GM23338 (cell line): Measurements from ENCODE around the gene SLC2A9. TPM values are rescaled to one million over a fixed set of nuclear protein-coding genes. Genes with fewer than 3 reads are reported as not detected.

Source experiments
- ATAC-seq: fragments of 200-7000 bp; cut with Tn5 transposase; 3 replicates; pipeline ENCODE4 v1.9.1; 2020
- DNase-seq: peaks from one replicate; pipeline ENCODE4 v3.0.0-alpha.2; 2015; ENCODE audit warnings: low spot score
- H2AFZ ChIP-seq: fragments of 200-600 bp; sonication (generic); 2 replicates; pipeline ENCODE4 v1.8.0; 2016; ENCODE audit warnings: antibody characterized with exemption, mild to moderate bottlenecking, moderate library complexity
- H3F3A ChIP-seq: fragments of 200-600 bp; sonication (generic); replicated peaks from 2 replicates; pipeline ENCODE4 v1.8.0; 2017; ENCODE audit warnings: antibody characterized with exemption, mixed run types, low read depth
- H3K27ac ChIP-seq: fragments of 200-600 bp; sonication (generic); 2 replicates; pipeline ENCODE4 v1.6.1; 2016; ENCODE audit warnings: low read depth
- H3K27me3 ChIP-seq: fragments of 200-600 bp; sonication (generic); 2 replicates; pipeline ENCODE4 v1.8.0; 2016; ENCODE audit warnings: mild to moderate bottlenecking, mixed run types, moderate library complexity; ENCODE audit not compliant: insufficient read depth
- H3K36me3 ChIP-seq: fragments of 200-600 bp; sonication (generic); 2 replicates; pipeline ENCODE4 v1.8.0; 2016; ENCODE audit warnings: mild to moderate bottlenecking; ENCODE audit not compliant: insufficient read depth
- H3K4me1 ChIP-seq: fragments of 200-600 bp; sonication (generic); 2 replicates; pipeline ENCODE4 v1.8.0; 2016; ENCODE audit warnings: mild to moderate bottlenecking, moderate library complexity; ENCODE audit not compliant: insufficient read depth
- H3K4me2 ChIP-seq: fragments of 200-600 bp; sonication (generic); 2 replicates; pipeline ENCODE4 v1.7.1; 2017; ENCODE audit warnings: mixed run types
- H3K4me3 ChIP-seq: fragments of 200-600 bp; sonication (generic); 2 replicates; pipeline ENCODE4 v1.6.1; 2016; ENCODE audit warnings: mixed run types
- H3K79me2 ChIP-seq: fragments of 200-600 bp; sonication (generic); replicated peaks from 2 replicates; pipeline ENCODE4 v1.8.0; 2017; ENCODE audit warnings: mild to moderate bottlenecking; ENCODE audit not compliant: insufficient read depth
- H3K9me2 ChIP-seq: fragments of 200-600 bp; sonication (generic); 2 replicates; pipeline ENCODE4 v1.8.0; 2017; ENCODE audit not compliant: insufficient read depth
- H4K20me1 ChIP-seq: fragments of 200-600 bp; sonication (generic); replicated peaks from 2 replicates; pipeline ENCODE4 v1.8.0; 2017; ENCODE audit warnings: mild to moderate bottlenecking; ENCODE audit not compliant: insufficient read depth
- H3K27ac Mint-ChIP-seq: 2 replicates; pipeline ENCODE4 v1.8.0; 2020; ENCODE audit warnings: inconsistent platforms, mild to moderate bottlenecking, moderate library complexity, mixed read lengths
- H3K27me3 Mint-ChIP-seq: 3 replicates; pipeline ENCODE4 v1.8.0; 2022; ENCODE audit warnings: low read depth, mild to moderate bottlenecking, moderate library complexity, mixed read lengths, inconsistent platforms; ENCODE audit not compliant: insufficient read depth, poor library complexity
- H3K36me3 Mint-ChIP-seq: 3 replicates; pipeline ENCODE4 v1.8.0; 2021; ENCODE audit warnings: low read depth, mild to moderate bottlenecking, inconsistent platforms, moderate library complexity, mixed read lengths
- H3K4me1 Mint-ChIP-seq: 3 replicates; pipeline ENCODE4 v1.8.0; 2020; ENCODE audit warnings: mild to moderate bottlenecking, inconsistent platforms, mixed read lengths
- H3K4me3 Mint-ChIP-seq: 3 replicates; pipeline ENCODE4 v1.8.0; 2021; ENCODE audit warnings: moderate library complexity, mild to moderate bottlenecking, inconsistent platforms, mixed read lengths
- H3K9me3 Mint-ChIP-seq: 3 replicates; pipeline ENCODE4 v1.8.0; 2020; ENCODE audit warnings: moderate library complexity, mild to moderate bottlenecking, inconsistent platforms, mixed read lengths
- CREB1 ChIP-seq: fragments of 250-450 bp; sonication (Bioruptor Pico); IDR thresholded peaks from 2 replicates; pipeline ENCODE4 v1.5.0; 2020; ENCODE audit warnings: low read depth, mild to moderate bottlenecking, moderate library complexity
- CTCF ChIP-seq, 2 experiments: fragments of 200-600 bp in 1 of 2; sonication (generic) in 1 of 2; conservative IDR thresholded peaks; 2 replicates each; pipeline versions ENCODE4 v1.5.1 to v1.6.1; 2016 to 2017; ENCODE audit warnings: antibody characterized with exemption in 2 of 2, low read depth in 2 of 2, mild to moderate bottlenecking in 2 of 2, moderate library complexity in 1 of 2
- ETS1 ChIP-seq: IDR thresholded peaks from 2 replicates; pipeline ENCODE4 v1.6.1; 2016; ENCODE audit warnings: antibody characterized with exemption
- EZH2 ChIP-seq: fragments of 200-600 bp; sonication (generic); IDR thresholded peaks from one replicate; pipeline ENCODE4 v1.8.0; 2017; ENCODE audit warnings: antibody characterized with exemption, mild to moderate bottlenecking, low read depth; ENCODE audit not compliant: unreplicated experiment
- EZH2phosphoT487 ChIP-seq: fragments of 200-600 bp; sonication (generic); IDR thresholded peaks from one replicate; pipeline ENCODE4 v1.8.1; 2018; ENCODE audit warnings: antibody characterized with exemption; ENCODE audit not compliant: unreplicated experiment
- JUNB ChIP-seq: IDR thresholded peaks from one replicate; pipeline ENCODE4 v1.6.1; 2016; ENCODE audit warnings: antibody characterized with exemption; ENCODE audit not compliant: unreplicated experiment
- NANOG ChIP-seq: IDR thresholded peaks from 2 replicates; pipeline ENCODE4 v1.6.1; 2016; ENCODE audit warnings: antibody characterized with exemption, borderline replicate concordance
- POLR2AphosphoS5 ChIP-seq: IDR thresholded peaks from 2 replicates; pipeline ENCODE4 v1.6.1; 2016; ENCODE audit warnings: antibody characterized with exemption, low read depth
- STAT1 ChIP-seq: IDR thresholded peaks from one replicate; pipeline ENCODE4 v1.6.1; 2016; ENCODE audit warnings: antibody characterized with exemption; ENCODE audit not compliant: unreplicated experiment
- ZNF114 ChIP-seq: fragments of 250-450 bp; sonication (Bioruptor Pico); IDR thresholded peaks from 2 replicates; pipeline ENCODE4 v1.5.0; 2020; ENCODE audit warnings: mild to moderate bottlenecking, moderate library complexity
- ZNF331 ChIP-seq: fragments of 250-450 bp; sonication (Bioruptor Pico); IDR thresholded peaks from 2 replicates; pipeline ENCODE4 v1.5.0; 2020; ENCODE audit warnings: low read depth, mild to moderate bottlenecking, moderate library complexity
- polyA plus RNA-seq: library from polyadenylated mRNA; unstranded; fragments of >200 nt; fragmentation: Nextera tagmentation; extraction: Ambion mirVana; gene quantifications from 2 replicates; pipeline ENCODE4 v1.2.1, GENCODE V29; 2016
- total RNA-seq: library from RNA; depleted of rRNA; stranded (reverse); fragments of >200 nt; shearing (Covaris generic); gene quantifications from 2 replicates; pipeline ENCODE4 v1.2.3, GENCODE V29; 2014
- TF ChIP-seq, protein P1 (sequence below): fragments of 250-450 bp; sonication (Bioruptor Pico); IDR thresholded peaks from 2 replicates; pipeline ENCODE4 v1.5.0; 2020; ENCODE audit warnings: mild to moderate bottlenecking, moderate library complexity
- TF ChIP-seq, protein P2 (sequence below): IDR thresholded peaks from one replicate; pipeline ENCODE4 v1.6.1; 2018; ENCODE audit warnings: antibody characterized with exemption; ENCODE audit not compliant: unreplicated experiment

The SLC2A9 gene
- total and polyA plus RNA-seq, 2 experiments from 2014 or later: 0.21 to 0.40 TPM

- no peak for TF ChIP-seq ZNF114
- no peak for TF ChIP-seq CTCF (conservative IDR thresholded peaks at IDR 0.05; ENCODE audit: low read depth in 2 of 2)
- no peak for TF ChIP-seq EZH2
- no peak for TF ChIP-seq CREB1 (CRISPR knock-in tag)
- no peak for TF ChIP-seq JUNB
- TF ChIP-seq ZNF331 (CRISPR knock-in tag): no peak
- TF ChIP-seq, protein P1, sequence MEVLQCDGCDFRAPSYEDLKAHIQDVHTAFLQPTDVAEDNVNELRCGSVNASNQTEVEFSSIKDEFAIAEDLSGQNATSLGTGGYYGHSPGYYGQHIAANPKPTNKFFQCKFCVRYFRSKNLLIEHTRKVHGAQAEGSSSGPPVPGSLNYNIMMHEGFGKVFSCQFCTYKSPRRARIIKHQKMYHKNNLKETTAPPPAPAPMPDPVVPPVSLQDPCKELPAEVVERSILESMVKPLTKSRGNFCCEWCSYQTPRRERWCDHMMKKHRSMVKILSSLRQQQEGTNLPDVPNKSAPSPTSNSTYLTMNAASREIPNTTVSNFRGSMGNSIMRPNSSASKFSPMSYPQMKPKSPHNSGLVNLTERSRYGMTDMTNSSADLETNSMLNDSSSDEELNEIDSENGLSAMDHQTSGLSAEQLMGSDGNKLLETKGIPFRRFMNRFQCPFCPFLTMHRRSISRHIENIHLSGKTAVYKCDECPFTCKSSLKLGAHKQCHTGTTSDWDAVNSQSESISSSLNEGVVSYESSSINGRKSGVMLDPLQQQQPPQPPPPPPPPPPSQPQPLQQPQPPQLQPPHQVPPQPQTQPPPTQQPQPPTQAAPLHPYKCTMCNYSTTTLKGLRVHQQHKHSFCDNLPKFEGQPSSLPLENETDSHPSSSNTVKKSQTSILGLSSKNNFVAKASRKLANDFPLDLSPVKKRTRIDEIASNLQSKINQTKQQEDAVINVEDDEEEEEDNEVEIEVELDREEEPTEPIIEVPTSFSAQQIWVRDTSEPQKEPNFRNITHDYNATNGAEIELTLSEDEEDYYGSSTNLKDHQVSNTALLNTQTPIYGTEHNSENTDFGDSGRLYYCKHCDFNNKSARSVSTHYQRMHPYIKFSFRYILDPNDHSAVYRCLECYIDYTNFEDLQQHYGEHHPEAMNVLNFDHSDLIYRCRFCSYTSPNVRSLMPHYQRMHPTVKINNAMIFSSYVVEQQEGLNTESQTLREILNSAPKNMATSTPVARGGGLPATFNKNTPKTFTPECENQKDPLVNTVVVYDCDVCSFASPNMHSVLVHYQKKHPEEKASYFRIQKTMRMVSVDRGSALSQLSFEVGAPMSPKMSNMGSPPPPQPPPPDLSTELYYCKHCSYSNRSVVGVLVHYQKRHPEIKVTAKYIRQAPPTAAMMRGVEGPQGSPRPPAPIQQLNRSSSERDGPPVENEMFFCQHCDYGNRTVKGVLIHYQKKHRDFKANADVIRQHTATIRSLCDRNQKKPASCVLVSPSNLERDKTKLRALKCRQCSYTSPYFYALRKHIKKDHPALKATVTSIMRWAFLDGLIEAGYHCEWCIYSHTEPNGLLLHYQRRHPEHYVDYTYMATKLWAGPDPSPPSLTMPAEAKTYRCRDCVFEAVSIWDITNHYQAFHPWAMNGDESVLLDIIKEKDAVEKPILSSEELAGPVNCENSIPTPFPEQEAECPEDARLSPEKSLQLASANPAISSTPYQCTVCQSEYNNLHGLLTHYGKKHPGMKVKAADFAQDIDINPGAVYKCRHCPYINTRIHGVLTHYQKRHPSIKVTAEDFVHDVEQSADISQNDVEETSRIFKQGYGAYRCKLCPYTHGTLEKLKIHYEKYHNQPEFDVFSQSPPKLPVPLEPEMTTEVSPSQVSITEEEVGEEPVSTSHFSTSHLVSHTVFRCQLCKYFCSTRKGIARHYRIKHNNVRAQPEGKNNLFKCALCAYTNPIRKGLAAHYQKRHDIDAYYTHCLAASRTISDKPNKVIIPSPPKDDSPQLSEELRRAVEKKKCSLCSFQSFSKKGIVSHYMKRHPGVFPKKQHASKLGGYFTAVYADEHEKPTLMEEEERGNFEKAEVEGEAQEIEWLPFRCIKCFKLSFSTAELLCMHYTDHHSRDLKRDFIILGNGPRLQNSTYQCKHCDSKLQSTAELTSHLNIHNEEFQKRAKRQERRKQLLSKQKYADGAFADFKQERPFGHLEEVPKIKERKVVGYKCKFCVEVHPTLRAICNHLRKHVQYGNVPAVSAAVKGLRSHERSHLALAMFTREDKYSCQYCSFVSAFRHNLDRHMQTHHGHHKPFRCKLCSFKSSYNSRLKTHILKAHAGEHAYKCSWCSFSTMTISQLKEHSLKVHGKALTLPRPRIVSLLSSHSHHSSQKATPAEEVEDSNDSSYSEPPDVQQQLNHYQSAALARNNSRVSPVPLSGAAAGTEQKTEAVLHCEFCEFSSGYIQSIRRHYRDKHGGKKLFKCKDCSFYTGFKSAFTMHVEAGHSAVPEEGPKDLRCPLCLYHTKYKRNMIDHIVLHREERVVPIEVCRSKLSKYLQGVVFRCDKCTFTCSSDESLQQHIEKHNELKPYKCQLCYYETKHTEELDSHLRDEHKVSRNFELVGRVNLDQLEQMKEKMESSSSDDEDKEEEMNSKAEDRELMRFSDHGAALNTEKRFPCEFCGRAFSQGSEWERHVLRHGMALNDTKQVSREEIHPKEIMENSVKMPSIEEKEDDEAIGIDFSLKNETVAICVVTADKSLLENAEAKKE (CRISPR knock-in tag): no peak
- no peak for TF ChIP-seq STAT1
- TF ChIP-seq, protein P2, sequence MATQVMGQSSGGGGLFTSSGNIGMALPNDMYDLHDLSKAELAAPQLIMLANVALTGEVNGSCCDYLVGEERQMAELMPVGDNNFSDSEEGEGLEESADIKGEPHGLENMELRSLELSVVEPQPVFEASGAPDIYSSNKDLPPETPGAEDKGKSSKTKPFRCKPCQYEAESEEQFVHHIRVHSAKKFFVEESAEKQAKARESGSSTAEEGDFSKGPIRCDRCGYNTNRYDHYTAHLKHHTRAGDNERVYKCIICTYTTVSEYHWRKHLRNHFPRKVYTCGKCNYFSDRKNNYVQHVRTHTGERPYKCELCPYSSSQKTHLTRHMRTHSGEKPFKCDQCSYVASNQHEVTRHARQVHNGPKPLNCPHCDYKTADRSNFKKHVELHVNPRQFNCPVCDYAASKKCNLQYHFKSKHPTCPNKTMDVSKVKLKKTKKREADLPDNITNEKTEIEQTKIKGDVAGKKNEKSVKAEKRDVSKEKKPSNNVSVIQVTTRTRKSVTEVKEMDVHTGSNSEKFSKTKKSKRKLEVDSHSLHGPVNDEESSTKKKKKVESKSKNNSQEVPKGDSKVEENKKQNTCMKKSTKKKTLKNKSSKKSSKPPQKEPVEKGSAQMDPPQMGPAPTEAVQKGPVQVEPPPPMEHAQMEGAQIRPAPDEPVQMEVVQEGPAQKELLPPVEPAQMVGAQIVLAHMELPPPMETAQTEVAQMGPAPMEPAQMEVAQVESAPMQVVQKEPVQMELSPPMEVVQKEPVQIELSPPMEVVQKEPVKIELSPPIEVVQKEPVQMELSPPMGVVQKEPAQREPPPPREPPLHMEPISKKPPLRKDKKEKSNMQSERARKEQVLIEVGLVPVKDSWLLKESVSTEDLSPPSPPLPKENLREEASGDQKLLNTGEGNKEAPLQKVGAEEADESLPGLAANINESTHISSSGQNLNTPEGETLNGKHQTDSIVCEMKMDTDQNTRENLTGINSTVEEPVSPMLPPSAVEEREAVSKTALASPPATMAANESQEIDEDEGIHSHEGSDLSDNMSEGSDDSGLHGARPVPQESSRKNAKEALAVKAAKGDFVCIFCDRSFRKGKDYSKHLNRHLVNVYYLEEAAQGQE: no peak
- no peak for TF ChIP-seq NANOG
- TF ChIP-seq ETS1: no peak
- TF ChIP-seq POLR2AphosphoS5: no peak
- TF ChIP-seq EZH2phosphoT487: no peak
- Histone ChIP-seq H3K4me3 (no peak overlapping the region), H3K36me3 (no peaks in the 10 kb centered on the region), H3K27me3 (peaks cover 9% of the 10 kb centered on the region; the same call in 1 of the 2 replicates), H2AFZ (no peak overlapping the region), H4K20me1 (no peaks in the 10 kb centered on the region), H3K27ac (no peak overlapping the region), H3F3A (no peaks in the 10 kb centered on the region), H3K79me2 (no peaks in the 10 kb centered on the region), H3K4me2 (no peak overlapping the region), H3K9me2 (peaks cover 5% of the 10 kb centered on the region; the same call in 1 of the 2 replicates), H3K4me1 (peaks cover 4% of the 10 kb centered on the region)
- H3K9me3 Mint-ChIP-seq: peaks cover 12% of the 10 kb centered on the region
- no peak overlapping the region for H3K27ac Mint-ChIP-seq
- peaks cover 4% of the 10 kb centered on the region for H3K4me1 Mint-ChIP-seq
- no peaks in the 10 kb centered on the region for H3K36me3 Mint-ChIP-seq
- no peak overlapping the region for H3K4me3 Mint-ChIP-seq
- ATAC-seq: no peak
- no peak for DNase-seq
- peaks cover 3% of the 10 kb centered on the region for H3K27me3 Mint-ChIP-seq
Measured at GRCh38 chr4:9984621-9985020, 36.7 kb downstream of the SLC2A9 start.
